Measurements from ENCODE around the gene PRSS2.
"Not testable (repeated sequence)": the region's sequence is repeated elsewhere in the genome, so short reads cannot be mapped to it uniquely, and the experiment has no call there.

PRSS2 gene

GRCh38 chr7:142773230-142773629 lies 2.5 kb downstream of the PRSS2 start:
- DNase-seq (ENCODE audit: low read depth in 1 of 2, low spot score in 1 of 2), result no peak
- no peak overlapping the region for H3K27ac ChIP-seq (replicated peaks)
- H3K27me3 ChIP-seq (ENCODE audit: insufficient read depth, poor library complexity, severe bottlenecking), result no peaks in the 10 kb centered on the region
- H3K4me3 ChIP-seq (replicated peaks; ENCODE audit: insufficient read depth, low read length), result no peak overlapping the region
- TF ChIP-seq REST (IDR thresholded peaks at IDR 0.05; ENCODE audit: insufficient replicate concordance, low read depth), result no peak
- TF ChIP-seq POLR2AphosphoS5 (IDR thresholded peaks at IDR 0.05; ENCODE audit: low read depth), result no peak
- no peak for TF ChIP-seq CTCF (IDR thresholded peaks at IDR 0.05; ENCODE audit: insufficient read depth, low read length)
- TF ChIP-seq GABPA (IDR thresholded peaks at IDR 0.05; ENCODE audit: low read depth), result no peak
- TF ChIP-seq SPI1 (IDR thresholded peaks at IDR 0.05; ENCODE audit: borderline replicate concordance, low read depth), result no peak

GRCh38 chr7:142773937-142774744 lies 3.4 kb downstream of the PRSS2 start:
- H3K4me3 ChIP-seq (replicated peaks; ENCODE audit: insufficient read depth, low read length), result no peak overlapping the region
- no peak overlapping the region for H3K27ac ChIP-seq (replicated peaks)
- no peak for DNase-seq (ENCODE audit: low read depth in 1 of 2, low spot score in 1 of 2)

GRCh38 chr7:142774826-142775225 lies 4.1 kb downstream of the PRSS2 start:
- H3K4me3 ChIP-seq (replicated peaks; ENCODE audit: insufficient read depth, low read length), result no peak overlapping the region
- H3K27me3 ChIP-seq (ENCODE audit: insufficient read depth, poor library complexity, severe bottlenecking), result no peaks in the 10 kb centered on the region
- DNase-seq (ENCODE audit: low read depth in 1 of 2, low spot score in 1 of 2), result no peak
- no peak for TF ChIP-seq CTCF (IDR thresholded peaks at IDR 0.05; ENCODE audit: insufficient read depth, low read length)
- TF ChIP-seq POLR2AphosphoS5 (IDR thresholded peaks at IDR 0.05; ENCODE audit: low read depth), result no peak
- no peak for TF ChIP-seq SPI1 (IDR thresholded peaks at IDR 0.05; ENCODE audit: borderline replicate concordance, low read depth)
- TF ChIP-seq REST (IDR thresholded peaks at IDR 0.05; ENCODE audit: insufficient replicate concordance, low read depth), result no peak
- no peak for TF ChIP-seq GABPA (IDR thresholded peaks at IDR 0.05; ENCODE audit: low read depth)
- H3K27ac ChIP-seq (replicated peaks), result no peak overlapping the region

More at GRCh38 chr7:142773937-142774744, 3.4 kb downstream of the PRSS2 start:
- TF ChIP-seq REST (IDR thresholded peaks at IDR 0.05; ENCODE audit: insufficient replicate concordance, low read depth), result no peak
- no peak for TF ChIP-seq SPI1 (IDR thresholded peaks at IDR 0.05; ENCODE audit: borderline replicate concordance, low read depth)
- H3K27me3 ChIP-seq (ENCODE audit: insufficient read depth, poor library complexity, severe bottlenecking), result no peaks in the 10 kb centered on the region

GRCh38 chr7:142775351-142776115 lies 4.8 kb downstream of the PRSS2 start:
- H3K27ac ChIP-seq (replicated peaks); H3K4me3 ChIP-seq (replicated peaks; ENCODE audit: insufficient read depth, low read length); H3K27me3 ChIP-seq (ENCODE audit: insufficient read depth, poor library complexity, severe bottlenecking); DNase-seq (ENCODE audit: low read depth in 1 of 2, low spot score in 1 of 2): not testable (repeated sequence)
